Peyer's patch (tissue), 4 donors: Measurements from ENCODE around the gene MIGA2.

Experiments
- CTCF ChIP-seq, 6 experiments: fragments of 450-650 bp in 4 of 6; fragments of 200-600 bp in 2 of 6; sonication (generic) in 1 of 6; IDR thresholded peaks; one replicate each; pipeline ENCODE4 v1.5.1; 2017 to 2019; ENCODE audit warnings: antibody characterized with exemption in 6 of 6, mild to moderate bottlenecking in 3 of 6, moderate library complexity in 1 of 6
- POLR2A ChIP-seq, 2 donors: fragments of 450-650 bp; IDR thresholded peaks; one replicate each; pipeline ENCODE4 v1.5.1; 2017; ENCODE audit warnings: antibody characterized with exemption in 2 of 2, mild to moderate bottlenecking in 2 of 2, moderate library complexity in 2 of 2

DNA sequence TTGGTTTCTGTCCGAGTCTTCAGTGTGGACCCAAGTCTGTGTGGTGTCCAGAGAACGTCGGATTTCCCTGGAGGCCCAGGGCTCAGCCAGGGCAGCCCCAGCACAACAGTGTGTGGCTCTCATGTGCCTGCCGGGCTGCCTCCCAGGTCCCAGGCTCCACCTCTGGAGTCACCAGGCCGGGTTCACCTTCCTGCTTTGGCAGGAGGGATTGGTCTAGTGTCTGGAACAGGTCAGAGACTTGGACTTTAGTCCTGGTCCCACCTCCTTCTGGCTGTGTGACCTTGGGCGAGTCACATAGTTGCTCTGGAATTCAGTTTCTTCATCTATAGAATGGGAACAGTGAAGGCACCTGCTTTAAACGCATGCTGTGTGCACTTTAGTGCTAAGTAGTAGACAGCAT lies 47.7 kb downstream of the MIGA2 start:
- TF ChIP-seq CTCF (IDR thresholded peaks at IDR 0.05) (no peak), POLR2A (IDR thresholded peaks at IDR 0.05) (peak; percentile 33 to 75)
